Heart left ventricle (tissue), 16 donors: ENCODE results near the gene CPLX1. TPM values are rescaled to one million over a fixed set of nuclear protein-coding genes. Genes with fewer than 3 reads are reported as not detected.
A peak's percentile ranks its signal among the peaks of the same experiment; 100 is the strongest.

Experiments
- ATAC-seq, 4 donors: fragments of 200-7000 bp; cut with Tn5 transposase; one replicate each; pipeline ENCODE4 v1.9.1; 2020 to 2022; ENCODE audit warnings: moderate library complexity in 4 of 4, mild to moderate bottlenecking in 3 of 4, moderate number of reproducible peaks in 1 of 4
- DNase-seq, 5 donors: peaks; one replicate each; pipeline ENCODE4 v3.0.0-alpha.2; 2020
- H3K27ac ChIP-seq, 12 donors: fragments of 200-600 bp; sonication (generic) in 4 of 12; one replicate each; pipeline versions ENCODE4 v1.5.0 to v1.8.0; 2016 to 2022; ENCODE audit warnings: mild to moderate bottlenecking in 2 of 12
- H3K27me3 ChIP-seq, 9 donors: fragments of 200-600 bp; sonication (generic) in 2 of 9; one replicate each; pipeline versions ENCODE4 v1.5.1 to v1.8.0; 2016 to 2022; ENCODE audit warnings: mild to moderate bottlenecking in 3 of 9
- H3K36me3 ChIP-seq, 9 donors: fragments of 200-600 bp; sonication (generic) in 2 of 9; one replicate each; pipeline versions ENCODE4 v1.5.0 to v1.8.0; 2018 to 2022; ENCODE audit warnings: mild to moderate bottlenecking in 2 of 9
- H3K4me1 ChIP-seq, 12 donors: fragments of 200-600 bp; sonication (generic) in 4 of 12; one replicate each; pipeline versions ENCODE4 v1.5.0 to v1.8.0; 2016 to 2022; ENCODE audit warnings: mild to moderate bottlenecking in 3 of 12
- H3K4me3 ChIP-seq, 12 donors: fragments of 200-600 bp; sonication (generic) in 4 of 12; one replicate each; pipeline versions ENCODE4 v1.5.0 to v1.8.0; 2017 to 2022; ENCODE audit warnings: mild to moderate bottlenecking in 9 of 12, moderate library complexity in 4 of 12
- H3K9me3 ChIP-seq, 12 donors: fragments of 200-600 bp; sonication (generic) in 4 of 12; one replicate each; pipeline versions ENCODE4 v1.5.0 to v1.8.0; 2016 to 2022; ENCODE audit warnings: mild to moderate bottlenecking in 1 of 12
- CTCF ChIP-seq, 12 donors: fragments of 200-600 bp; sonication (generic) in 4 of 12; IDR thresholded peaks; one replicate each; pipeline versions ENCODE4 v1.5.0 to v1.8.0; 2018 to 2022; ENCODE audit warnings: antibody characterized with exemption in 12 of 12, mild to moderate bottlenecking in 5 of 12
- POLR2A ChIP-seq, 2 donors: fragments of 450-650 bp; IDR thresholded peaks; one replicate each; pipeline ENCODE4 v1.6.1; 2017; ENCODE audit warnings: antibody characterized with exemption in 2 of 2, mild to moderate bottlenecking in 2 of 2, moderate library complexity in 2 of 2
- WGBS, 4 donors: extraction: QIAGEN DNeasy Blood & Tissue Kit in 2 of 4; methylation state at CpG; one replicate each; pipeline versions ENCODE4 v1.1.5 to v1.1.7; 2013 to 2018; 5-methylcytosine and 5-hydroxymethylcytosine counted together
- intact Hi-C, 10 donors: fragments of 100-400 bp; cut with DNase I; formaldehyde crosslinking; loops; one replicate each; pipeline versions ENCODE4 v1.11.1 to v1.14.2; 2022
- polyA plus RNA-seq, 2 donors: library from polyadenylated mRNA; stranded (reverse); fragments of 200-250 nt; gene quantifications; one replicate each; pipeline ENCODE4 v1.2.3, GENCODE V29; 2013
- total RNA-seq, 9 donors: library from RNA; depleted of rRNA in 2 of 9; stranded (reverse); fragments of >200 nt in 2 of 9; fragmentation: NEBNext Ultra II Directional in 3 of 9; extraction: Animal tissue kit (Norgen Biotek cat#: 25700) in 3 of 9; gene quantifications; one replicate each; pipeline versions ENCODE4 v1.1.0 to v1.2.4, GENCODE V29; 2016 to 2023
- donor health status: ischemic (EF 13 %, LVEDD 7.1; RV severe dilation, severe dysfunction).
- donor health status: healthy with polysubstance abuse.
- donor health status: DM: no; HTN: yes; CAD: no.
- donor health status: DM: no; HTN: no; CAD: no.
- donor health status: ischemic (EF 25% LVEDD 6.9; RV normal size, moderate dysfunction).
- donor health status: ischemic (EF 25% LVEDD 5.7; RV mildly dilated, moderate dysfunction).
- donor health status: healthy.
- donor health status: DM: yes; HTN: yes; CAD: no.
- donor health status: ischemic (EF 35%, LVEDD 5.7; RV mildly dilated, moderate dysfunction).
- donor health status: nonischemic (EF 11% LVEDD 7.7; RV severe dilation, severe dysfunction).
- donor health status: DM: yes; HTN: yes; CAD: no.
- donor health status: PGD.
- donor health status: ischemic (EF 29% LVEDD 5.4; RV normal size, mild dysfunction).
- donor health status: nonischemic (EF 23%, LVEDD 6.1; RV moderate dilation, normal function).

Gene CPLX1
- total and polyA plus RNA-seq, 11 donors, result 0.75 to 7.0 (median 3.3) TPM

GRCh38 chr4:785332-786073 lies 40.4 kb downstream of the CPLX1 start:
- Histone ChIP-seq H3K4me3 (peak overlapping the region; percentile 27 to 64 (median 50)), H3K9me3 (no peaks in the 10 kb centered on the region), H3K27me3 (peaks cover 11 to 46% (median 22%) of the 10 kb centered on the region in 9 donors), H3K36me3 (no peaks in the 10 kb centered on the region), H3K4me1 (peaks cover 3 to 51% (median 21%) of the 10 kb centered on the region in 12 donors), H3K27ac (peak overlapping the region in 6 of 12 donors; percentile 19 to 77 (median 62))
- intact Hi-C loops, result loop anchor here in 2 of 10 donors (10.0 kb wide), 2 partner anchors 149 to 199 kb away; partner anchors contain the start of genes GAK (in 1 of the 2), IDUA (in 1 of the 2) and TMEM175 (in 1 of the 2)
- WGBS, 4 donors, result 14 to 24% (median 20%) methylated on average over 50 to 57 of the region's 57 CpGs
- no peak for TF ChIP-seq POLR2A (IDR thresholded peaks at IDR 0.05)
- TF ChIP-seq CTCF (IDR thresholded peaks at IDR 0.05), result no peak
- DNase-seq, result peak in 1 of 5 donors; percentile 62
- no peak for ATAC-seq

GRCh38 chr4:784401-785331 lies 41.3 kb downstream of the CPLX1 start:
- ATAC-seq (no peak), DNase-seq (peak in 2 of 5 donors; percentile 3 to 53)
- 60 to 74% (median 73%) methylated on average over 53 to 57 of the region's 57 CpGs for WGBS, 4 donors
- Histone ChIP-seq H3K9me3 (no peaks in the 10 kb centered on the region), H3K4me1 (peaks cover 3 to 59% (median 29%) of the 10 kb centered on the region in 12 donors), H3K27me3 (peaks cover 11 to 40% (median 22%) of the 10 kb centered on the region in 9 donors), H3K36me3 (peaks cover 0 to 8% (median 6%) of the 10 kb centered on the region in 9 donors), H3K27ac (no peak overlapping the region), H3K4me3 (peak overlapping the region in 1 of 12 donors; percentile 52)
- intact Hi-C loops, result loop anchor here in 2 of 10 donors (5.0 to 10.0 kb wide), 3 partner anchors 148 to 200 kb away; partner anchors contain the start of genes GAK (in 2 of the 2), TMEM175 (in 2 of the 2) and IDUA (in 1 of the 2)
- no peak for TF ChIP-seq CTCF (IDR thresholded peaks at IDR 0.05)
- TF ChIP-seq POLR2A (IDR thresholded peaks at IDR 0.05), result no peak

GRCh38 chr4:781493-782216 lies 44.3 kb downstream of the CPLX1 start:
- intact Hi-C loops, result loop anchor here in 2 of 10 donors (5.0 to 10.0 kb wide), 3 partner anchors 151 to 203 kb away; partner anchors contain the start of genes GAK (in 2 of the 2), TMEM175 (in 2 of the 2) and IDUA (in 1 of the 2)
- WGBS, 4 donors, result 0 to 1% (median 0%) methylated on average over 21 to 57 of the region's 57 CpGs
- Histone ChIP-seq H3K36me3 (peaks cover 0 to 38% (median 36%) of the 10 kb centered on the region in 9 donors), H3K27me3 (peaks cover 11 to 25% (median 18%) of the 10 kb centered on the region in 9 donors), H3K9me3 (no peaks in the 10 kb centered on the region), H3K4me1 (peaks cover 3 to 66% (median 37%) of the 10 kb centered on the region in 12 donors), H3K27ac (peak overlapping the region; percentile 87 to 98 (median 94)), H3K4me3 (peak overlapping the region; percentile 74 to 100 (median 96))
- ATAC-seq, result peak; percentile 97 to 98 (median 98)
- TF ChIP-seq CTCF (IDR thresholded peaks at IDR 0.05) (no peak), POLR2A (IDR thresholded peaks at IDR 0.05) (peak; percentile 93 to 98)
- peak; percentile 99 to 100 (median 99) for DNase-seq
